H1 (cell line): ENCODE results near the gene STT3B. TPM values are rescaled to one million over a fixed set of nuclear protein-coding genes. Genes with fewer than 3 reads are reported as not detected.
A peak's percentile ranks its signal among the peaks of the same experiment; 100 is the strongest.

Experiments used
- CTCF ChIA-PET: fragments of 300-600 bp; sonication (Branson Sonifier 250); formaldehyde crosslinking; loops from one replicate; lab custom pipeline; 2021; ENCODE audit not compliant: partially characterized antibody; lab: Charles Lee
- POLR2A ChIA-PET: fragments of 300-600 bp; sonication (Branson Sonifier 250); formaldehyde crosslinking; loops from one replicate; lab custom pipeline; 2021; ENCODE audit warnings: inconsistent platforms; ENCODE audit not compliant: partially characterized antibody; lab: Charles Lee
- DNase-seq, 2 experiments: peaks; one replicate each; pipeline versions ENCODE4 v3.0.0 to v3.0.0-alpha.2; 2010 to 2022; ENCODE audit warnings: low spot score in 2 of 2, low read depth in 1 of 2, mixed read lengths in 1 of 2
- FAIRE-seq: peaks from 2 replicates; lab custom pipeline; 2011; peaks lifted over from hg19 to GRCh38; lab: Jason Lieb, UNC
- H2AFZ ChIP-seq: 2 replicates; pipeline ENCODE4 v1.8.1; 2012; ENCODE audit warnings: low read length, inconsistent platforms
- H2AK5ac ChIP-seq: 2 replicates; pipeline ENCODE4 v1.6.1; 2013; ENCODE audit warnings: low read depth, low read length
- H2BK120ac ChIP-seq: replicated peaks from 2 replicates; pipeline ENCODE3; 2013; ENCODE audit warnings: low read depth, low read length, inconsistent platforms
- H2BK12ac ChIP-seq: 2 replicates; pipeline ENCODE4 v1.6.1; 2013; ENCODE audit warnings: low read depth, low read length
- H2BK15ac ChIP-seq: 2 replicates; pipeline ENCODE4 v1.6.1; 2013; ENCODE audit warnings: low read length
- H2BK20ac ChIP-seq: 2 replicates; pipeline ENCODE4 v1.6.1; 2013; ENCODE audit warnings: low read length
- H2BK5ac ChIP-seq: 2 replicates; pipeline ENCODE4 v1.6.1; 2013; ENCODE audit warnings: low read depth, low read length
- H3K14ac ChIP-seq: 2 replicates; pipeline ENCODE4 v1.6.1; 2013; ENCODE audit warnings: inconsistent platforms; ENCODE audit not compliant: insufficient read length
- H3K18ac ChIP-seq: 2 replicates; pipeline ENCODE4 v1.6.1; 2013; ENCODE audit warnings: low read length; ENCODE audit errors: extremely low read depth
- H3K23ac ChIP-seq: 2 replicates; pipeline ENCODE4 v1.6.1; 2013; ENCODE audit warnings: inconsistent platforms; ENCODE audit not compliant: insufficient read length
- H3K23me2 ChIP-seq: 2 replicates; pipeline ENCODE4 v1.6.1; 2013; ENCODE audit warnings: low read depth, low read length
- H3K27ac ChIP-seq: 2 replicates; pipeline ENCODE4 v1.6.1; 2011; ENCODE audit warnings: low read depth, low read length, inconsistent platforms
- H3K27me3 ChIP-seq, 4 experiments: replicated peaks in 1 of 4; 1 replicate in 1 of 4; 2 replicates in 3 of 4; pipeline versions ENCODE4 v1.6.1 to v1.8.1; 2011 to 2013; ENCODE audit warnings: low read length in 3 of 4, mild to moderate bottlenecking in 3 of 4, inconsistent platforms in 2 of 4, mixed read lengths in 2 of 4, moderate library complexity in 1 of 4; ENCODE audit not compliant: control insufficient read depth in 3 of 4, insufficient read depth in 3 of 4; ENCODE audit errors: extremely low read depth in 1 of 4
- H3K36me3 ChIP-seq, 4 experiments: 2 replicates each; pipeline versions ENCODE4 v1.6.1 to v1.8.1; 2011 to 2013; ENCODE audit warnings: mild to moderate bottlenecking in 4 of 4, low read length in 3 of 4, moderate library complexity in 2 of 4, control low read depth in 1 of 4, inconsistent platforms in 1 of 4; ENCODE audit not compliant: insufficient read depth in 4 of 4, control insufficient read depth in 2 of 4
- H3K4ac ChIP-seq: replicated peaks from 2 replicates; pipeline ENCODE3; 2013; ENCODE audit warnings: low read length, low read depth, mixed read lengths, inconsistent platforms; ENCODE audit not compliant: insufficient read length
- H3K4me1 ChIP-seq, 4 experiments: replicated peaks in 1 of 4; 1 replicate in 1 of 4; 2 replicates in 3 of 4; pipeline versions ENCODE4 v1.6.1 to v1.8.1; 2011 to 2013; ENCODE audit warnings: low read length in 3 of 4, inconsistent platforms in 2 of 4, mixed read lengths in 1 of 4; ENCODE audit not compliant: insufficient read depth in 4 of 4, control insufficient read depth in 3 of 4
- H3K4me2 ChIP-seq, 2 experiments: 2 replicates each; pipeline versions ENCODE4 v1.6.1 to v1.8.1; 2011 to 2013; ENCODE audit warnings: low read depth in 2 of 2, low read length in 2 of 2, control low read depth in 1 of 2, inconsistent platforms in 1 of 2, mild to moderate bottlenecking in 1 of 2; ENCODE audit not compliant: insufficient read depth in 1 of 2
- H3K4me3 ChIP-seq, 4 experiments: fragments of 200-600, 300-600 bp in 1 of 4; sonication (generic), shearing (Covaris generic), sonication (Bioruptor Twin) in 1 of 4; 2 replicates each; pipeline versions ENCODE4 v1.5.1 to v1.8.1; 2011 to 2016; ENCODE audit warnings: low read length in 4 of 4, low read depth in 3 of 4, control low read depth in 2 of 4, inconsistent platforms in 2 of 4, mild to moderate bottlenecking in 2 of 4, mixed read lengths in 1 of 4, moderate library complexity in 1 of 4; ENCODE audit not compliant: insufficient read depth in 2 of 4; ENCODE audit errors: extremely low read depth in 1 of 4
- H3K56ac ChIP-seq: replicated peaks from 2 replicates; pipeline ENCODE3; 2013; ENCODE audit warnings: low read depth, mild to moderate bottlenecking, mixed read lengths, low read length, inconsistent platforms; ENCODE audit not compliant: insufficient read length
- H3K79me1 ChIP-seq: 2 replicates; pipeline ENCODE4 v1.6.1; 2013; ENCODE audit warnings: low read depth, low read length, control low read depth
- H3K79me2 ChIP-seq, 2 experiments: 2 replicates each; pipeline versions ENCODE4 v1.6.1 to v1.8.1; 2012 to 2013; ENCODE audit warnings: low read length in 2 of 2, mild to moderate bottlenecking in 2 of 2, inconsistent platforms in 1 of 2; ENCODE audit not compliant: insufficient read depth in 2 of 2, control insufficient read depth in 1 of 2
- H3K9ac ChIP-seq, 4 experiments: replicated peaks in 1 of 4; 1 replicate in 1 of 4; 2 replicates in 3 of 4; pipeline versions ENCODE4 v1.6.1 to v1.8.1; 2011 to 2013; ENCODE audit warnings: low read depth in 3 of 4, low read length in 3 of 4, control low read depth in 2 of 4, mild to moderate bottlenecking in 2 of 4, moderate library complexity in 2 of 4, inconsistent platforms in 1 of 4; ENCODE audit errors: extremely low read depth in 1 of 4
- H3K9me3 ChIP-seq, 2 experiments: 2 replicates each; pipeline versions ENCODE4 v1.6.1 to v1.8.1; 2012 to 2013; ENCODE audit warnings: mild to moderate bottlenecking in 2 of 2, moderate library complexity in 2 of 2, control low read depth in 1 of 2, inconsistent platforms in 1 of 2, low read depth in 1 of 2, low read length in 1 of 2, mixed read lengths in 1 of 2; ENCODE audit not compliant: insufficient read depth in 2 of 2
- H4K20me1 ChIP-seq, 2 experiments: replicated peaks in 1 of 2; 2 replicates each; pipeline versions ENCODE3 to v1.8.1; 2011 to 2013; ENCODE audit warnings: inconsistent platforms in 2 of 2, low read length in 2 of 2, mild to moderate bottlenecking in 1 of 2; ENCODE audit not compliant: insufficient read depth in 2 of 2, control insufficient read depth in 1 of 2
- H4K5ac ChIP-seq: 2 replicates; pipeline ENCODE4 v1.6.1; 2013; ENCODE audit warnings: low read length, low read depth, mixed read lengths, inconsistent platforms; ENCODE audit not compliant: insufficient read length
- H4K8ac ChIP-seq: 2 replicates; pipeline ENCODE4 v1.8.0; 2013; ENCODE audit warnings: mild to moderate bottlenecking, moderate library complexity, low read length, inconsistent platforms; ENCODE audit not compliant: insufficient read depth; ENCODE audit errors: extremely low read depth
- H4K91ac ChIP-seq: replicated peaks from 2 replicates; pipeline ENCODE3; 2013; ENCODE audit warnings: low read length, mixed read lengths, inconsistent platforms; ENCODE audit not compliant: insufficient read length
- CBX8 ChIP-seq: fragments of 300-800, 300-1000 bp; sonication (generic); IDR thresholded peaks from 2 replicates; pipeline ENCODE4 v1.7.1; 2016; ENCODE audit warnings: low read depth, low read length, borderline replicate concordance
- CEBPB ChIP-seq: IDR thresholded peaks from 2 replicates; pipeline ENCODE4 v1.6.1; 2012; ENCODE audit warnings: low read depth, low read length
- GTF2F1 ChIP-seq: IDR thresholded peaks from 2 replicates; pipeline ENCODE4 v1.6.1; 2012; ENCODE audit warnings: low read depth, low read length, improper control_type of control experiment, borderline replicate concordance
- JUND ChIP-seq: IDR thresholded peaks from 2 replicates; pipeline ENCODE4 v1.6.1; 2011; ENCODE audit warnings: mild to moderate bottlenecking, improper control_type of control experiment, low read length
- MAFK ChIP-seq: IDR thresholded peaks from 2 replicates; pipeline ENCODE4 v1.6.1; 2012; ENCODE audit warnings: low read depth, mild to moderate bottlenecking, improper control_type of control experiment, low read length
- POU5F1 ChIP-seq: IDR thresholded peaks from 2 replicates; pipeline ENCODE4 v1.6.1; 2011; ENCODE audit warnings: low read depth, mild to moderate bottlenecking, low read length, moderate library complexity
- RBBP5 ChIP-seq: IDR thresholded peaks from 2 replicates; pipeline ENCODE4 v1.7.1; 2012; ENCODE audit warnings: low read depth, mild to moderate bottlenecking, inconsistent platforms, low read length, moderate library complexity, borderline replicate concordance
- SIX5 ChIP-seq: IDR thresholded peaks from 2 replicates; pipeline ENCODE4 v1.6.1; 2011; ENCODE audit warnings: mild to moderate bottlenecking, low read depth, low read length
- WGBS, 2 experiments: shearing (Covaris generic) in 1 of 2; methylation state at CpG; one replicate each; pipeline versions ENCODE4 v1.1.6 to v1.1.7; 2013 to 2015; ENCODE audit warnings: low lambda C conversion rate in 2 of 2, mixed read lengths in 2 of 2, inconsistent platforms in 1 of 2, low coverage in 1 of 2, missing lambda C conversion rate in 1 of 2; ENCODE audit not compliant: insufficient replicate concordance in 2 of 2, insufficient coverage in 1 of 2, insufficient read length in 1 of 2; ENCODE audit errors: extremely low coverage in 1 of 2, missing lambda C conversion rate in 1 of 2; 5-methylcytosine and 5-hydroxymethylcytosine counted together
- polyA plus RNA-seq, 7 experiments: library from polyadenylated mRNA; depleted of rRNA in 3 of 7; stranded (reverse) in 5 of 7; unstranded in 2 of 7; fragments of >200 nt in 5 of 7; fragments of 200-250 nt in 2 of 7; gene quantifications; 1 replicate in 5 of 7; 2 replicates in 1 of 7; 4 replicates in 1 of 7; pipeline versions ENCODE4 v1.2.1 to v1.2.3, GENCODE V29; 2011 to 2013; ENCODE audit warnings: missing spikeins in 2 of 7, mixed read lengths in 2 of 7
- total RNA-seq: library from RNA; stranded (reverse); fragmentation: NEBNext Ultra II Directional; extraction: Animal tissue kit (Norgen Biotek cat#: 25700); gene quantifications from 2 replicates; pipeline ENCODE4 v1.2.1, GENCODE V29; 2021

The STT3B gene
- total and polyA plus RNA-seq, 2 of the 8 experiments (the other 6 are each of a cell fraction or from before 2014, with no cell fraction given), result 43.5 to 134 TPM

DNA sequence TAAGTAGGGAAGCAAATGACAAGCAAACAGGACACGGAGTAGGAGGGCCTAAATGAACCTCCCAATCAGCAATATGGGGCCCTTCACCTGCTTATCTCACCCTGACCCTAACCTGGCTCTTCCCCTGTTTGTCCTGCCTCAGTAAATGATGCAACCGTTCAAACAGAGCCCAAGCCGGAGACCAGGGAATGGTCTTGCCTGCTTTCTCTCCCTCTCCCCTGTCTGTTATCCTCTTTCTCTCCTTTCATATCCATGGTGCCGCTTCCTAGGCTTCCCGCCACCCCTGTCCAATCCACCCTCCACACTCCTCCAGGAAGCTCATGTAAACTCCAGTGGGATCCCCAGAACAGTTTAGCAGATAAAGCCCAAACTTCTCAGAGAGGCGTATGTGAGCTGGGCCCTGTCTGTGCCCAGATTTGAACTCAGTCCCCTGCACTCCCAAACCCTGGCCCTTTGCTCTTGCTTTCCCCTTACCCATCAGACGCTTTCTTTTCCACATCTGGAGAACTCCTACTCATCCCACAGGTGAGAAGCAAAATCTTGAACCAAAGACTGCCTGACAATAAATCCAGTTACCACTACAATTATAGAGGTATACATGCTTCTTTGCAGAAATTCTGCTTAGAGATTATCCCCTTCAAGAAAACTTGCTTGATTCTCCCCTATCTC, 45.7 kb upstream of the STT3B start:
- H4K20me1 ChIP-seq, result no peaks in the 10 kb centered on the region
- H2BK12ac ChIP-seq, result no peak overlapping the region
- H4K8ac ChIP-seq, result no peak overlapping the region
- no peak for DNase-seq
- no peak overlapping the region for H3K27ac ChIP-seq
- no peaks in the 10 kb centered on the region for H3K36me3 ChIP-seq
- no peaks in the 10 kb centered on the region for H3K79me2 ChIP-seq
- POLR2A ChIA-PET, result no interaction called here
- H2BK20ac ChIP-seq, result no peak overlapping the region
- FAIRE-seq, result no peak
- peak overlapping the region; percentile 95 for H2AFZ ChIP-seq
- H3K79me1 ChIP-seq, result no peaks in the 10 kb centered on the region
- no peak overlapping the region for H3K4me3 ChIP-seq
- H2BK15ac ChIP-seq, result no peak overlapping the region
- no peak overlapping the region for H3K4me2 ChIP-seq
- H2BK120ac ChIP-seq, result no peak overlapping the region
- H3K27me3 ChIP-seq, result peaks cover 0 to 1% (median 0%) of the 10 kb centered on the region in 4 experiments; a peak in 1 of 7 replicates
- no peak overlapping the region for H2BK5ac ChIP-seq
- no peaks in the 10 kb centered on the region for H3K23me2 ChIP-seq
- H3K9me3 ChIP-seq, result peaks cover 2 to 5% of the 10 kb centered on the region in 2 experiments; a peak in 3 of 4 replicates
- H3K56ac ChIP-seq, result no peak overlapping the region
- no peaks in the 10 kb centered on the region for H3K4me1 ChIP-seq
- WGBS, 2 experiments, result 84% methylated on average over 7 of the region's 7 CpGs; no CpG with 5 or more reads in 1 of the 2 experiments
- no peak overlapping the region for H4K5ac ChIP-seq
- no peak overlapping the region for H3K4ac ChIP-seq
- no peak overlapping the region for H3K23ac ChIP-seq
- H3K14ac ChIP-seq, result no peak overlapping the region
- H2AK5ac ChIP-seq, result no peak overlapping the region
- TF ChIP-seq CEBPB (no peak), POU5F1 (no peak), GTF2F1 (no peak), JUND (no peak), CBX8 (no peak), RBBP5 (no peak), MAFK (no peak), SIX5 (no peak)
- TF ChIP-seq, all 59 proteins: peak for 0
- H4K91ac ChIP-seq, result no peak overlapping the region
- no peak overlapping the region for H3K9ac ChIP-seq
- no peak overlapping the region for H3K18ac ChIP-seq
- CTCF ChIA-PET, result no interaction called here
